Body of pancreas (tissue), 4 donors: ENCODE measurements around the gene ST6GAL1.

ENCODE experiments used
- CTCF ChIP-seq, 7 experiments: fragments of 450-650 bp in 4 of 7; fragments of 200-600 bp in 3 of 7; sonication (generic) in 3 of 7; IDR thresholded peaks; one replicate each; pipeline ENCODE4 v1.5.1; 2016 to 2019; ENCODE audit warnings: antibody characterized with exemption in 7 of 7
- POLR2A ChIP-seq, 3 donors: fragments of 450-650 bp; IDR thresholded peaks; one replicate each; pipeline ENCODE4 v1.6.1; 2016; ENCODE audit warnings: antibody characterized with exemption in 3 of 3, mild to moderate bottlenecking in 2 of 3

GRCh38 chr3:187066228-187066995 lies 136.1 kb downstream of the ST6GAL1 start:
- TF ChIP-seq POLR2A (IDR thresholded peaks at IDR 0.05), result no peak
- peak in 1 of 7 experiments; percentile 10 for TF ChIP-seq CTCF (IDR thresholded peaks at IDR 0.05)
